Measurements from ENCODE around the gene TMEM45A. TPM values are rescaled to one million over a fixed set of nuclear protein-coding genes. Genes with fewer than 3 reads are reported as not detected.
A peak's percentile ranks its signal among the peaks of the same experiment; 100 is the strongest.
"Not testable (repeated sequence)": the region's sequence is repeated elsewhere in the genome, so short reads cannot be mapped to it uniquely, and the experiment has no call there.

Gene TMEM45A, protein sequence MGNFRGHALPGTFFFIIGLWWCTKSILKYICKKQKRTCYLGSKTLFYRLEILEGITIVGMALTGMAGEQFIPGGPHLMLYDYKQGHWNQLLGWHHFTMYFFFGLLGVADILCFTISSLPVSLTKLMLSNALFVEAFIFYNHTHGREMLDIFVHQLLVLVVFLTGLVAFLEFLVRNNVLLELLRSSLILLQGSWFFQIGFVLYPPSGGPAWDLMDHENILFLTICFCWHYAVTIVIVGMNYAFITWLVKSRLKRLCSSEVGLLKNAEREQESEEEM
- 13.7 and 50.6 TPM in 2 replicates for total RNA-seq (ENCODE audit: low replicate concordance)

DNA sequence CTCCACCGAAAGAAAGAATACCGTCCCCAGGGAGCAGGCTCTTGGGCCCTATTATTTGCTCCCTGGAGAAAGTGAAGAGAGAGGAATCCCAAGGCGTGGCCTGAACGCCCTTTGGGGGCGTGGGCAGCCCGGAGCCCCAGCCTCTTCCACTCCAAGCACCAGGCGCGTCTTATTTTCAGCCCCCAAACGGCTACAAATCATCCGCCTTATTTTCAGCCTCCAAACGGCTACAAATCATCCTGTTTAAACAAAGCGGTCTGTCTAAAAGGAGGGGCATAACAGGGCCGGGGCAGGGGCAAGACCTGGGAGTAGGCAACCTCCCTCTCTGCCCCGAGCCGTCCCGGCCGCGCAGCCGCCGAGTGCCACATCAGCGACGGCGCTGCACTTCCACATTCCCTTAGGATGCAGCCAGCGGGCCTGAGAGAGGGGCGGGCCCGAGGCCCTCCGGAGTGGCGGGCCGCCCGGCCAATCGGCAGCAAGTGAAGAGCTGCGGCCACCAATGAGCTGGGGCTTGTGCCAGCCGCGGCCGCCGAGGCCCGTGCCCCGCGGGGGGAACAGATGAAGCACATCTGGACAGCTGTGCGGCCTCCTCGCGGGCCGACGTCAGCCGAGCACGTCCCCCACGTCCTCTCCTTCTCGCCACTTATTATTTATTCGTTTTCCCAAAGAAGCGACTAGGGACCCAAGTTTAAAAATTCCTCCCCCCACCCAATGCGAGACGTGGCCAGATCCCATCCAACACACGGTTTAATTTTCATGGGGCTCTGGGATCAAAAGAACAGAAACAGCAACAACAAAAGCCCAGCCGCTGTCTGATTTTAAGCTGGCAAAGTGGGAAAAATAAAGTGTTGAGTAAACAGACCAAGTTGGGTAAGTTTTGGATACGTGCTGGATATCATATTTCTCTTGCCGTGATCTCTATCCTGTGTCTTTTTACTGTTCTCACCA is at the start of gene TMEM45A:
Gene TMEM45A, plus strand, starts transcription at position 561 of the 948 bp plus-strand sequence. CDS start 62,593 bp downstream, outside the sequence.
- peak; percentile 95 for DNase-seq (ENCODE audit: low read depth)
- TF ChIP-seq CTCF (IDR thresholded peaks at IDR 0.05; ENCODE audit: insufficient read depth, low read length), result no peak
- H3K4me3 ChIP-seq (ENCODE audit: low read depth, low read length), result peak within 1 kb of the TSS; percentile 70

DNA sequence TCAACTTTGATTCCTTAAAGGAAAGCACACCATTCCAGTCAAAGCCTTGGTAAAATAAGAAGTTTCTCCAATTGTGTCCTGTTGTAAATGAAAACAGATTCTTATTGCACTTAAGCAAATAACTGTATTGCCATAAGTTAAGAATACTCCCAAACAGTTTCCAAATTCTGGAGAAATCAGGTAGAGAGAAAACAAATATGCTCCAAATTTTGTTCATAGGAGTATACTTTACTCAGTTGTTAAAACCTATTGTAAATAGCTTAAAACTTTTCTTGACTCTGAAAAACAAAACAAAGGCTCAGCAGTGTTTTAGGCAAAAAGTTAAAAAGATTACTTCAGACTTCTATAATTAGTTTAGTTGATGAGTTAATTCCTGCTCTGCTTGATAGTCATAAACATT is 48.7 kb upstream of the TMEM45A start:
- TF ChIP-seq CTCF (IDR thresholded peaks at IDR 0.05; ENCODE audit: insufficient read depth, low read length), result no peak
- DNase-seq (ENCODE audit: low read depth), result no peak
- H3K4me3 ChIP-seq (ENCODE audit: low read depth, low read length), result no peak overlapping the region

DNA sequence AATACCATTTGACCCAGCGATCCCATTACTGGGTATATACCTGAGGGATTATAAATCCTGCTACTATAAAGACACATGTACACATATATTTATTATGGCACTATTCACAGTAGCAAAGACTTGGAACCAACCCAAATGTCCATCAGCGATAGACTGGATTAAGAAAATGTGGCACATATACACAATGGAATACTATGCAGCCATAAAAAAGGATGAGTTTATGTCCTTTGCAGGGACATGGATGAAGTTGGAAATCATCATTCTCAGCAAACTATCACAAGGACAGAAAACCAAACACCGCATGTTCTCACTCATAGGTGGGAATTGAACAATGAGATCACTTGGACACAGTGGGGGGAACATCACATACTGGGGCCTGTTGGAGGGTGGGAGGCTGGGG is 45.4 kb upstream of the TMEM45A start:
- H3K4me3 ChIP-seq (ENCODE audit: low read depth, low read length); DNase-seq (ENCODE audit: low read depth): not testable (repeated sequence)

DNA sequence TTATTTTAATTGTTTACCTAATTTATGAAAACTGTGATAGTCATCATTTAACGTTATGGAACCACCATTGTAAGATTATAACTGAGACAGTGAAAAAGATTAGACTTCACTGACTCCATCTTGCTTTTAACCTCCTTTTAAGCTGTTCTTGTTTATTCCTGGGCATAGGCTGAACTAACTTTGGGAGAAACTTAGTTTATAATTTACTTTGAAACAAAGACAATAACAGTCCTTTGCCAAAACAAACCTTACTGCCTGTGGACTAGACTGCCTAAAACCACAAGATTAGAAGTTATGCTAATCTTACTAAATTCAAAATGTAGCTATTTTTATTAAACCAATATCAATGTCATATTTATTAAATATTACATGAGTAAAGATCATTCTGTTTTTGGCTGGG is 44.3 kb upstream of the TMEM45A start:
- no peak for DNase-seq (ENCODE audit: low read depth)
- no peak overlapping the region for H3K4me3 ChIP-seq (ENCODE audit: low read depth, low read length)
- no peak for TF ChIP-seq CTCF (IDR thresholded peaks at IDR 0.05; ENCODE audit: insufficient read depth, low read length)

DNA sequence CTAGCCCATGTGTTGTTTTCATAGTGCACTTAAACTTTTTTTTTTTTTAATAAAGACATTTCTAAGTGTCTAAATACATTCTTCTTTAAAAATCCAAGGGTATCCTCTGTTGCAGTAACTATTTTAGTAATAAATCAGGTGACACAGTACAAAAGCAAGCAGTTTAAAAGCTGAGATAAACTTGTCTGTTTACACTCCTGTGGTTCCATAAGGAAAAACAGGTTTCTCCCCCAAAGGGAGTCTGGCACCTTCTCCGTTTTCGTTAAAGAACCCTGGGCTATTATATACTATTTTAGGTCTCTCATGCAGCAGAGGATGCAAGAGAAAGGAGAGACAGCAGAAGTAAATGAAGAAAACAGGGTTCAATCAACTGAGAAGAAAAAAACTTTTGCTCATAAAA is 43.2 kb upstream of the TMEM45A start:
- no peak for TF ChIP-seq CTCF (IDR thresholded peaks at IDR 0.05; ENCODE audit: insufficient read depth, low read length)
- no peak overlapping the region for H3K4me3 ChIP-seq (ENCODE audit: low read depth, low read length)
- DNase-seq (ENCODE audit: low read depth), result no peak

DNA sequence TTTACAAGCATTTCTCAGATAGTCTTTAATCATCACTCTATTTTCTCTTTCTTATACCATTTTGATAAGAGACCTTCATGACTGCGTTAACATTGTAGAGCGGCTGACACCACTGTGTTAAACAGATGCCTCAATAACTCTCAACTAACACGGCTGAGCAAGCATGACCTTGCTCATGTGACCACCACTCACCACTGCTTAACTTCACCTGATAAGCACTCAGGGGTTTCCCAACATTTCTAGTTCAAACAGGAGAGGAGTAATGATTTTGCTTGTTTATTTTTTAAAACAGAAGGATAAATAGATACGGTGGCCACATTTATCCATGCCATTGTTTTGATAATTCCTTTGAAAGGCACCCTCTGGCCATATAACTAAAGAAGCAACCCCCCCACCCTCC is 37.7 kb upstream of the TMEM45A start:
- no peak for DNase-seq (ENCODE audit: low read depth)
- TF ChIP-seq CTCF (IDR thresholded peaks at IDR 0.05; ENCODE audit: insufficient read depth, low read length), result no peak
- H3K4me3 ChIP-seq (ENCODE audit: low read depth, low read length), result no peak overlapping the region
